Progenitor cell of endocrine pancreas (in vitro differentiated cells): Measurements from ENCODE around the gene KIF2A. TPM values are rescaled to one million over a fixed set of nuclear protein-coding genes. Genes with fewer than 3 reads are reported as not detected.

ENCODE experiments used
- DNase-seq: peaks from one replicate; pipeline ENCODE4 v3.0.0; 2021; ENCODE audit warnings: low spot score; ENCODE audit not compliant: unreplicated experiment
- H3K27ac Mint-ChIP-seq: 2 replicates; pipeline ENCODE4 v1.8.0; 2021; ENCODE audit warnings: mild to moderate bottlenecking, moderate library complexity, mixed read lengths
- H3K27me3 Mint-ChIP-seq: 2 replicates; pipeline ENCODE4 v1.8.0; 2021; ENCODE audit warnings: mixed read lengths
- H3K36me3 Mint-ChIP-seq: 2 replicates; pipeline ENCODE4 v1.8.0; 2022; ENCODE audit warnings: mixed read lengths; ENCODE audit not compliant: insufficient read depth
- H3K4me1 Mint-ChIP-seq: 2 replicates; pipeline ENCODE4 v1.8.0; 2021; ENCODE audit warnings: low read depth, mixed read lengths
- H3K4me3 Mint-ChIP-seq: 2 replicates; pipeline ENCODE4 v1.8.0; 2021; ENCODE audit warnings: low read depth, mild to moderate bottlenecking, moderate library complexity, mixed read lengths
- H3K9me3 Mint-ChIP-seq: 2 replicates; pipeline ENCODE4 v1.8.0; 2021; ENCODE audit warnings: low read depth, mixed read lengths
- CTCF ChIP-seq: fragments of 200-600 bp; sonication (generic); IDR thresholded peaks from one replicate; pipeline ENCODE4 v1.5.0; 2021; ENCODE audit warnings: antibody characterized with exemption, mild to moderate bottlenecking; ENCODE audit not compliant: unreplicated experiment
- total RNA-seq: library from RNA; stranded (reverse); gene quantifications from 2 replicates; pipeline ENCODE4 v1.2.1, GENCODE V29; 2021

Gene KIF2A
- total RNA-seq, 1 donor from 2014 or later = 75.3 TPM

- H3K4me1 Mint-ChIP-seq = peaks cover 14% of the 10 kb centered on the region
- no peak overlapping the region for H3K27ac Mint-ChIP-seq
- no peak for DNase-seq
- no peak overlapping the region for H3K4me3 Mint-ChIP-seq
- no peak for TF ChIP-seq CTCF
- peaks cover 4% of the 10 kb centered on the region for H3K36me3 Mint-ChIP-seq
- no peaks in the 10 kb centered on the region for H3K9me3 Mint-ChIP-seq
- H3K27me3 Mint-ChIP-seq = no peaks in the 10 kb centered on the region
These were observed 25.9 kb downstream of the KIF2A start for GRCh38 chr5:62331921-62332320.

- no peak for TF ChIP-seq CTCF
- Mint-ChIP-seq H3K27ac (no peak overlapping the region), H3K4me3 (no peak overlapping the region), H3K9me3 (no peaks in the 10 kb centered on the region), H3K27me3 (no peaks in the 10 kb centered on the region), H3K4me1 (peaks cover 9% of the 10 kb centered on the region), H3K36me3 (peaks cover 4% of the 10 kb centered on the region)
- DNase-seq = no peak
These were observed 27.3 kb downstream of the KIF2A start for GRCh38 chr5:62333250-62333794.

GRCh38 chr5:62334082-62334481 lies 28.1 kb downstream of the KIF2A start:
- TF ChIP-seq CTCF = no peak
- H3K27me3 Mint-ChIP-seq = no peaks in the 10 kb centered on the region
- H3K4me3 Mint-ChIP-seq = no peak overlapping the region
- no peak for DNase-seq
- peaks cover 4% of the 10 kb centered on the region for H3K36me3 Mint-ChIP-seq
- peaks cover 6% of the 10 kb centered on the region for H3K4me1 Mint-ChIP-seq
- H3K27ac Mint-ChIP-seq = peak overlapping the region; percentile 43
- no peaks in the 10 kb centered on the region for H3K9me3 Mint-ChIP-seq

GRCh38 chr5:62340392-62340791 lies 34.4 kb downstream of the KIF2A start:
- peaks cover 2% of the 10 kb centered on the region for H3K4me1 Mint-ChIP-seq
- TF ChIP-seq CTCF = peak; percentile 34
- peaks cover 3% of the 10 kb centered on the region for H3K9me3 Mint-ChIP-seq
- no peak for DNase-seq
- H3K36me3 Mint-ChIP-seq = peaks cover 4% of the 10 kb centered on the region
- H3K4me3 Mint-ChIP-seq = no peak overlapping the region
- no peaks in the 10 kb centered on the region for H3K27me3 Mint-ChIP-seq
- H3K27ac Mint-ChIP-seq = no peak overlapping the region

GRCh38 chr5:62340979-62341378 lies 35.0 kb downstream of the KIF2A start:
- Mint-ChIP-seq H3K36me3 (peaks cover 4% of the 10 kb centered on the region), H3K9me3 (peaks cover 3% of the 10 kb centered on the region), H3K27me3 (no peaks in the 10 kb centered on the region), H3K4me3 (no peak overlapping the region), H3K4me1 (peaks cover under 1% of the 10 kb centered on the region), H3K27ac (no peak overlapping the region)
- DNase-seq = no peak
- TF ChIP-seq CTCF = no peak
